SU-DHL-6 (cell line): ENCODE measurements around the gene ZNF440.

Source experiments
- EZH2phosphoT487 ChIP-seq: fragments of 200-600 bp; sonication (generic), shearing (Covaris generic); conservative IDR thresholded peaks from 2 replicates; pipeline ENCODE4 v1.6.1; 2018; ENCODE audit warnings: mild to moderate bottlenecking, antibody characterized with exemption, low read length, moderate library complexity, mixed read lengths
- TF ChIP-seq, protein P1 (sequence below): fragments of 200-600 bp; sonication (generic); IDR thresholded peaks from one replicate; pipeline ENCODE4 v1.5.1; 2017; ENCODE audit warnings: antibody characterized with exemption, mild to moderate bottlenecking, low read length, moderate library complexity; ENCODE audit not compliant: insufficient read depth, poor library complexity, severe bottlenecking

DNA sequence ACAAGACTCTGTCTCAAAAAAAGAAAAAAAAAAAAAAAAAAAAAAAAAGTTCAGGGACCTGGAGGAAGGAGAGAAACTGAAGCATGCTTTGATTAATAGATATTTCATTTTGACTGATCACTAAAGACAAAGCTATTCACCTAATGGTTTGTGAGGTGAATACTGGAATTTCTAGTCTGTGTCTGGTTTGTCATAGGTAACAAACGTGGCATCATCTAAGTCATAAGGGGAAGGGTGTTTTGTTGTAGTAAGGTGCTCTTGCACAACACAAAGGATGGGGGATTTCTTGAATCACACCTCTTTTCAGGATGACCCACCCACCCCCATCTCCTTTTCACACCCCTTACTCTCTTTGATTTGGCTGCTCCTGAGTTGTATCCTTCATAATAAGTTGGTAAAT is 59.7 kb downstream of the ZNF440 start:
- TF ChIP-seq, protein P1, sequence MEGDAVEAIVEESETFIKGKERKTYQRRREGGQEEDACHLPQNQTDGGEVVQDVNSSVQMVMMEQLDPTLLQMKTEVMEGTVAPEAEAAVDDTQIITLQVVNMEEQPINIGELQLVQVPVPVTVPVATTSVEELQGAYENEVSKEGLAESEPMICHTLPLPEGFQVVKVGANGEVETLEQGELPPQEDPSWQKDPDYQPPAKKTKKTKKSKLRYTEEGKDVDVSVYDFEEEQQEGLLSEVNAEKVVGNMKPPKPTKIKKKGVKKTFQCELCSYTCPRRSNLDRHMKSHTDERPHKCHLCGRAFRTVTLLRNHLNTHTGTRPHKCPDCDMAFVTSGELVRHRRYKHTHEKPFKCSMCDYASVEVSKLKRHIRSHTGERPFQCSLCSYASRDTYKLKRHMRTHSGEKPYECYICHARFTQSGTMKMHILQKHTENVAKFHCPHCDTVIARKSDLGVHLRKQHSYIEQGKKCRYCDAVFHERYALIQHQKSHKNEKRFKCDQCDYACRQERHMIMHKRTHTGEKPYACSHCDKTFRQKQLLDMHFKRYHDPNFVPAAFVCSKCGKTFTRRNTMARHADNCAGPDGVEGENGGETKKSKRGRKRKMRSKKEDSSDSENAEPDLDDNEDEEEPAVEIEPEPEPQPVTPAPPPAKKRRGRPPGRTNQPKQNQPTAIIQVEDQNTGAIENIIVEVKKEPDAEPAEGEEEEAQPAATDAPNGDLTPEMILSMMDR: no peak
- no peak for TF ChIP-seq EZH2phosphoT487
